PC-3 (cell line): ENCODE results near the gene GGACT.

Experiments
- CTCF ChIP-seq: fragments of 300-600 bp; sonication (generic); conservative IDR thresholded peaks from 2 replicates; pipeline ENCODE4 v1.5.1; 2017; ENCODE audit warnings: antibody characterized with exemption, low read depth, mild to moderate bottlenecking, low read length
- EZH2phosphoT487 ChIP-seq: fragments of 300-600 bp; sonication (generic); IDR thresholded peaks from 2 replicates; pipeline ENCODE4 v1.6.1; 2018; ENCODE audit warnings: mild to moderate bottlenecking, antibody characterized with exemption, low read length, borderline replicate concordance

- TF ChIP-seq CTCF, result no peak
- no peak for TF ChIP-seq EZH2phosphoT487
Measured at GRCh38 chr13:100547791-100548201, 40.8 kb downstream of the GGACT start.
